Right cardiac atrium (tissue), 5 donors: ENCODE data around the gene GPR143. TPM values are rescaled to one million over a fixed set of nuclear protein-coding genes. Genes with fewer than 3 reads are reported as not detected.
"Not testable (repeated sequence)": the region's sequence is repeated elsewhere in the genome, so short reads cannot be mapped to it uniquely, and the experiment has no call there.

Experiments
- ATAC-seq, 2 donors: fragments of 200-7000 bp; cut with Tn5 transposase; one replicate each; pipeline versions ENCODE4 v1.8.0 to v1.9.1; 2020; ENCODE audit warnings: moderate library complexity in 2 of 2, mild to moderate bottlenecking in 1 of 2
- DNase-seq, 3 donors: peaks; one replicate each; pipeline ENCODE4 v3.0.0-alpha.2; 2020
- H3K27ac ChIP-seq: one replicate; pipeline ENCODE4 v1.5.1; 2013; ENCODE audit warnings: mild to moderate bottlenecking, low read length, control low read depth, moderate library complexity
- H3K27me3 ChIP-seq: one replicate; pipeline ENCODE4 v1.6.1; 2013; ENCODE audit not compliant: control insufficient read depth, insufficient read depth
- H3K4me1 ChIP-seq: one replicate; pipeline ENCODE4 v1.6.1; 2013; ENCODE audit warnings: low read length; ENCODE audit not compliant: control insufficient read depth, insufficient read depth
- H3K4me3 ChIP-seq: one replicate; pipeline ENCODE4 v1.5.1; 2013; ENCODE audit warnings: low read length, control low read depth
- H3K9me3 ChIP-seq: one replicate; pipeline ENCODE4 v1.6.1; 2013; ENCODE audit warnings: low read length; ENCODE audit not compliant: control insufficient read depth
- WGBS: extraction: QIAGEN DNeasy Blood & Tissue Kit; methylation state at CpG from one replicate; pipeline ENCODE4 v1.1.7; 2013; 5-methylcytosine and 5-hydroxymethylcytosine counted together
- intact Hi-C, 4 donors: fragments of 100-400 bp; cut with DNase I; formaldehyde crosslinking; loops; one replicate each; pipeline versions ENCODE4 v1.11.0 to v1.14.0; 2022 to 2023
- polyA plus RNA-seq: library from polyadenylated mRNA; stranded (reverse); fragments of 200-250 nt; gene quantifications from one replicate; pipeline ENCODE4 v1.2.3, GENCODE V29; 2013
- total RNA-seq, 4 donors: library from RNA; stranded (reverse); fragmentation: NEBNext Ultra II Directional; extraction: Animal tissue kit (Norgen Biotek cat#: 25700); gene quantifications; one replicate each; pipeline ENCODE4 v1.2.1, GENCODE V29; 2021
- donor health status: healthy with polysubstance abuse.
- donor health status: DM: no; HTN: yes; CAD: no.
- donor health status: DM: no; HTN: no; CAD: no.
- donor health status: DM: no; HTN: yes; CAD: no; lungs with severe emphysema.
- donor health status: DM: yes; HTN: yes; CAD: no.

Gene GPR143
- total and polyA plus RNA-seq, 5 donors, result 0.14 to 0.28 (median 0.23) TPM; not detected in 1

- ATAC-seq (peak in 1 of 2 donors; percentile 24), DNase-seq (no peak)
- no peak overlapping the region for H3K4me3 ChIP-seq
- no peaks in the 10 kb centered on the region for H3K9me3 ChIP-seq
- H3K4me1 ChIP-seq, result no peaks in the 10 kb centered on the region
- H3K27me3 ChIP-seq, result no peaks in the 10 kb centered on the region
- no peak overlapping the region for H3K27ac ChIP-seq
- WGBS, result 49% methylated on average over 2 of the region's 2 CpGs
- intact Hi-C loops, result no loop called here
These were observed 23.3 kb upstream of the GPR143 start for GRCh38 chrX:9788911-9789310.

DNA sequence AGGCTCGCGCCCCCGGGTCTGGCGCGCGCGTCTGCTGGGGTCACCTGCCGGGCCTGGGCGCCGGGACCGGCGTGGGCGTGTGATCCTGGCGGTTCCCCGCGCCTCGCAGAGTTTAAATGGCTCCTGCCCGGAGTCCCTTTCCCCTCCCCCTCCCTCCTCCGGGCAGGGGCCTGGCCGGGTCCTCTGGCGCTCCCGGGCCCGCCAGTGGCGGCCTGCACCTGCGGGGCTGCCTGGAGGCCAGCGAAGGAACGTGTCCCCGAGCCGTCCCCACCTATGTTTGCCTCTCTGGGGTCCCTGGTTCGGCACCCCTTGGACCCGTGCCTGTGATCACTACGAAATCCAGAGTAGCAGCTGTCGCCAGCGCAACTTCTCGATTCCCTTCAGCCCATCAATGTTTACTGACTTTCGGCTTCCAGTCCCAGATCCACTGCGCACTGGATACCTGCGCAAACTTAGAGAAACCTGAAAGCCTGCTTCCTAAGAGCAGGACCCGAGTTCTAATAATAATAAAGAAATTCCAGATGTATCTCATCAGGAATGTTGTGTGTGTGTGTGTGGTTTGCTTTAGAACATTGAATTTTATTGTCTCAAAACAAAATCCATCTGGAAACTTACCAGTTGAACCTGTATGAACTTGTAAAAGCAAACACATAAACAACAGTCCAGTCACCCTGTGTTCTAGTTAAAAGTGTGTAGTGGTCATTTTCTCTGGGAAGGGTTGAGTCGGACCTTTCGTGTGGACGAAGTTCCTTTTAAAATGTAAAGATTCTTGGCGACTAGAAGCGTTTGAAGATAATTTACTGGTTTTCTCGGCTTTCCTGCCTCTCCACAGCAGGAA lies 21.4 kb upstream of the GPR143 start:
- intact Hi-C loops, result no loop called here
- no peak overlapping the region for H3K27ac ChIP-seq

GRCh38 chrX:9785944-9786797 lies 20.5 kb upstream of the GPR143 start, which contains the start of gene SHROOM2:
SHROOM2 (plus strand) TSS chrX:9786429; CDS start chrX:9786546, 117 bp downstream.
- intact Hi-C loops, result no loop called here
- ATAC-seq (peak in 1 of 2 donors; percentile 56), DNase-seq (peak in 2 of 3 donors; percentile 53 to 64)
- WGBS, result under 1% methylated on average over 100 of the region's 132 CpGs
- Histone ChIP-seq H3K27me3 (no peaks in the 10 kb centered on the region), H3K4me3 (peak within 1 kb of the TSS; percentile 90), H3K4me1 (no peaks in the 10 kb centered on the region), H3K9me3 (no peaks in the 10 kb centered on the region), H3K27ac (no peak within 1 kb of the TSS)

More for the DNA sequence above, 21.4 kb upstream of the GPR143 start:
- 9% methylated on average over 39 of the region's 45 CpGs for WGBS
- ATAC-seq (no peak), DNase-seq (peak in 2 of 3 donors; percentile 16 to 52)
- Histone ChIP-seq H3K4me3 (peak overlapping the region; percentile 90), H3K27me3 (no peaks in the 10 kb centered on the region), H3K4me1 (no peaks in the 10 kb centered on the region), H3K9me3 (no peaks in the 10 kb centered on the region)

DNA sequence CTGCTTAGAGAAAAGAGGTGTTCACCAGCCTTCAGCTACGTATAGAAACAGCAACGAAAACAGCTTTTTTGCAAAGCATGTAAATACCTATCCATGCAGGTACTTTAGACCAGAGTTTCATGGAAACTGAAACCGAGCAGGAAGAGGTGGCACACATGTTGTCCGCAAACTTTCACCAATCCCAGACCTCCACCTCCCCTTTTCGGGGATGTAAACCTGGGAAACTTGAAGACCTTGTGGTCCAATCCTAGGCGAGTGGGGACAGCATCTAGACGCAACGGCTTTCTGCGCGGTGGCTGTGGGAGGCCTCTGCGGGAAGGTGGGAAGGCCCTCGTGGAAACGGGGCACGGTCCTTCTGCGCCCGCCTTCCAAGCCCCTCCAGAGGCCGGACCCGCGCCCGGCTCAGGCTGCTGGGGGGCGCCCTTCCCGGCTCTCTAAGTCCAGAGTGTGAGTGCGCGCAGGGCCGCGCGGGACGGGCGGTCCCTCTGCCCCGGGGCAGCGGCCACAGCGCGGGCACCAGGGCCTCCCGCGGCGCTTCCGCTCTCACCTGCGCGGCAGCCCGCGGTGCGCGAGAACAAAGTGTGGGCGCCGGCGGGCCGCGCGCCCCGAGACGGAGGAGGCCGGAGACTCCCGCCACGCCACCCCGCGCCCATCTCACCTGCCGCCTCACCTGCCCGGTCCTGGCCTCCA lies 19.8 kb upstream of the GPR143 start:
- H3K4me1 ChIP-seq, result no peaks in the 10 kb centered on the region
- H3K27me3 ChIP-seq, result no peaks in the 10 kb centered on the region
- peak in 1 of 2 donors; percentile 31 for ATAC-seq
- H3K9me3 ChIP-seq, result no peaks in the 10 kb centered on the region
- WGBS, result 10% methylated on average over 57 of the region's 58 CpGs
- H3K27ac ChIP-seq, result no peak overlapping the region
- peak overlapping the region; percentile 90 for H3K4me3 ChIP-seq
- no peak for DNase-seq
- intact Hi-C loops, result no loop called here

GRCh38 chrX:9784332-9784731 lies 18.7 kb upstream of the GPR143 start:
- H3K27me3 ChIP-seq, result no peaks in the 10 kb centered on the region
- no peaks in the 10 kb centered on the region for H3K9me3 ChIP-seq

DNA sequence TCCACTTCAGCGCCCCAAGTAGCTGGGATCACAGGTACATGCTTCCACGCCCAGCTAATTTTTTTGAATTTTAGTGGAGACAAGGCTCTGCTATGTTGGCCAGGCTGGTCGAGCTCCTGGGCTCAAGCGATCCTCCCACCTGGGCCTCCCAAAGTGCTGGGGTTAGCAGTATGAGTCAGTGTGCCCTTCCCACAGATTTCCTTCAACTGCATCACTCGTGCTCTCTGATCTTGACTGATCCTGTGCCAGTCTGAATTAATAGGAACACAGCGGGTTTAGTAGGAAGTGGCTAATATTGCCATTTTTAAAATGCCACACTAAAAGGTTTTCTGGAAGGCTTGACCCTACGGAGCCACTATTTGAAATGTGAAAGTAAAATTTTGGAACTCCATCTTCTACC lies 16.3 kb upstream of the GPR143 start:
- no peak overlapping the region for H3K27ac ChIP-seq
- no peaks in the 10 kb centered on the region for H3K9me3 ChIP-seq
- ATAC-seq, result no peak
- H3K27me3 ChIP-seq, result no peaks in the 10 kb centered on the region
- intact Hi-C loops, result no loop called here
- H3K4me1 ChIP-seq, result no peaks in the 10 kb centered on the region
- 85% methylated on average over 7 of the region's 7 CpGs for WGBS
- DNase-seq, result no peak
- no peak overlapping the region for H3K4me3 ChIP-seq

More at GRCh38 chrX:9784332-9784731, 18.7 kb upstream of the GPR143 start:
- Histone ChIP-seq H3K4me3 (no peak overlapping the region), H3K27ac (no peak overlapping the region), H3K4me1 (no peaks in the 10 kb centered on the region)
- intact Hi-C loops, result no loop called here
- no peak for ATAC-seq
- DNase-seq, result no peak
- 96% methylated on average over 8 of the region's 8 CpGs for WGBS

GRCh38 chrX:9775930-9776329 lies 10.3 kb upstream of the GPR143 start:
- ATAC-seq (no peak), DNase-seq (no peak)
- no peaks in the 10 kb centered on the region for H3K4me1 ChIP-seq
- no peak overlapping the region for H3K27ac ChIP-seq
- 79% methylated on average over 8 of the region's 8 CpGs for WGBS
- intact Hi-C loops, result no loop called here
- H3K4me3 ChIP-seq, result no peak overlapping the region
- no peaks in the 10 kb centered on the region for H3K9me3 ChIP-seq
- no peaks in the 10 kb centered on the region for H3K27me3 ChIP-seq

GRCh38 chrX:9772943-9773342 lies 7.3 kb upstream of the GPR143 start:
- Histone ChIP-seq H3K4me1 (no peaks in the 10 kb centered on the region), H3K27me3 (no peaks in the 10 kb centered on the region), H3K9me3 (no peaks in the 10 kb centered on the region), H3K27ac (no peak overlapping the region), H3K4me3 (no peak overlapping the region)
- WGBS, result 86% methylated on average over 6 of the region's 6 CpGs
- intact Hi-C loops, result no loop called here
- ATAC-seq (no peak), DNase-seq (no peak)

- ATAC-seq (peak in 1 of 2 donors; percentile 41), DNase-seq (no peak)
- Histone ChIP-seq H3K27ac (no peak overlapping the region), H3K9me3 (no peaks in the 10 kb centered on the region), H3K27me3 (no peaks in the 10 kb centered on the region), H3K4me1 (no peaks in the 10 kb centered on the region), H3K4me3 (no peak overlapping the region)
- 41% methylated on average over 1 of the region's 1 CpG for WGBS
- intact Hi-C loops, result no loop called here
These were observed 4.7 kb upstream of the GPR143 start for GRCh38 chrX:9770319-9770718.

GRCh38 chrX:9768321-9768839 lies 2.7 kb upstream of the GPR143 start:
- H3K9me3 ChIP-seq, H3K4me1 ChIP-seq, H3K4me3 ChIP-seq, DNase-seq, H3K27ac ChIP-seq, H3K27me3 ChIP-seq, intact Hi-C loops, ATAC-seq: not testable (repeated sequence)
- WGBS, result 71% methylated on average over 5 of the region's 5 CpGs
